Measurements from ENCODE around the gene ITGA11.

DNA sequence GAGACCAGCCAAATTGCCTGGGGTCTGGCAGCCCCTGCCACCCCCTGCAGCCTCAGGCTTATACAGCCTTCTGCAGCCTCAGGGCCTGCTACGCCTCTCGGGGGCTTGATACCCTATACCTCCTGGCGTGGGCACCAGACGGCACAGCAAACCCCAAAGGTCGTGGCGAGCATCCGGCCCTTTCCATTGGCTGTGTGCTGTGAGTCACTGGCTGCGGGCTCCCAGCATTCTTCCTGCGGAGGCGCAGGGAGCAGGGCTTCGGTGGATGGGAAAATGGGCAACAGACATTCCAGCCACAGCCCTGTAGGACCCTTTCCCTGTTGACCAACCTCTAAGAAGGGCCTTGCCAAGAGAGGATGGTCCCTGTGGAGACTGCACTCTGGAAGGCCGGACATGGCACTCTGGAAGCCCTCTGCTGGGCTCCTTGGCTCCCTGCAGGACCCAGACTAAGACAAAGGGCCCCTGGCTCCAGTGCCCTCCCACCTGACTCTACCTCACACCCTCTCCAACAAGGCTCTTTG lies 59.6 kb downstream of the ITGA11 start:
- TF ChIP-seq CTCF (IDR thresholded peaks at IDR 0.05): no peak
- TF ChIP-seq POLR2A (IDR thresholded peaks at IDR 0.05): no peak
- no peak for TF ChIP-seq EP300 (IDR thresholded peaks at IDR 0.05)
- no peak for TF ChIP-seq POLR2AphosphoS5 (IDR thresholded peaks at IDR 0.05)

Measured in stomach (tissue), 4 donors.